Thyroid gland (tissue), 4 donors: ENCODE measurements around the gene ITGA1. TPM values are rescaled to one million over a fixed set of nuclear protein-coding genes. Genes with fewer than 3 reads are reported as not detected.
A peak's percentile ranks its signal among the peaks of the same experiment; 100 is the strongest.

Experiments used
- DNase-seq, 2 donors: peaks; one replicate each; pipeline ENCODE4 v3.0.0-alpha.2; 2019
- H3K27ac ChIP-seq, 3 donors: fragments of 200-600 bp; sonication (generic); 1 replicate in 2 of 3; 2 replicates in 1 of 3; pipeline ENCODE4 v1.5.1; 2016 to 2019; ENCODE audit warnings: mild to moderate bottlenecking in 1 of 3, moderate library complexity in 1 of 3
- H3K27me3 ChIP-seq: fragments of 200-600 bp; sonication (generic); one replicate; pipeline ENCODE4 v1.5.1; 2019
- H3K36me3 ChIP-seq, 2 donors: fragments of 200-600 bp; sonication (generic); one replicate each; pipeline ENCODE4 v1.5.1; 2016 to 2019
- H3K4me1 ChIP-seq, 2 donors: fragments of 200-600 bp; sonication (generic); one replicate each; pipeline ENCODE4 v1.5.1; 2017 to 2019
- H3K4me3 ChIP-seq, 3 donors: fragments of 200-600 bp; sonication (generic); replicated peaks in 1 of 3; 1 replicate in 2 of 3; 2 replicates in 1 of 3; pipeline ENCODE4 v1.5.1; 2016; ENCODE audit warnings: mild to moderate bottlenecking in 1 of 3
- H3K9me3 ChIP-seq: fragments of 200-600 bp; sonication (generic); one replicate; pipeline ENCODE4 v1.5.1; 2017
- CTCF ChIP-seq, 6 experiments: fragments of 200-600 bp in 3 of 6; fragments of 450-650 bp in 3 of 6; sonication (generic) in 3 of 6; IDR thresholded peaks; one replicate each; pipeline ENCODE4 v1.5.1; 2016 to 2019; ENCODE audit warnings: antibody characterized with exemption in 6 of 6, mild to moderate bottlenecking in 2 of 6, inconsistent platforms in 1 of 6, moderate library complexity in 1 of 6
- POLR2A ChIP-seq, 2 donors: fragments of 450-650 bp; IDR thresholded peaks; one replicate each; pipeline ENCODE4 v1.6.1; 2017; ENCODE audit warnings: antibody characterized with exemption in 2 of 2, mild to moderate bottlenecking in 2 of 2, moderate library complexity in 1 of 2
- WGBS, 2 donors: methylation state at CpG; one replicate each; pipeline ENCODE4 v1.1.5; 2017; 5-methylcytosine and 5-hydroxymethylcytosine counted together
- intact Hi-C: fragments of 100-400 bp; cut with DNase I; formaldehyde crosslinking; loops from one replicate; pipeline ENCODE4 v1.15.1; 2023
- total RNA-seq, 4 donors: library from RNA; depleted of rRNA; stranded (reverse); fragments of >200 nt; gene quantifications; one replicate each; pipeline ENCODE4 v1.2.3, GENCODE V29; 2016

Gene ITGA1
- total RNA-seq, 4 donors from 2014 or later: 38.7 to 85.9 (median 52.6) TPM

GRCh38 chr5:52776116-52776515, 11.6 kb upstream of the ITGA1 start:
- H3K9me3 ChIP-seq: no peaks in the 10 kb centered on the region
- no peaks in the 10 kb centered on the region for H3K36me3 ChIP-seq
- no peaks in the 10 kb centered on the region for H3K4me1 ChIP-seq
- DNase-seq: no peak
- intact Hi-C loops: no loop called here
- WGBS, 2 donors: 79 to 93% methylated on average over 2 of the region's 2 CpGs
- peak overlapping the region in 1 of 3 donors; percentile 0 for H3K27ac ChIP-seq
- H3K27me3 ChIP-seq: no peaks in the 10 kb centered on the region
- H3K4me3 ChIP-seq: no peak overlapping the region
- no peak for TF ChIP-seq CTCF (IDR thresholded peaks at IDR 0.05)
- no peak for TF ChIP-seq POLR2A (IDR thresholded peaks at IDR 0.05)

- peak overlapping the region in 1 of 3 donors; percentile 0 for H3K27ac ChIP-seq
- no peaks in the 10 kb centered on the region for H3K36me3 ChIP-seq
- no peaks in the 10 kb centered on the region for H3K27me3 ChIP-seq
- H3K9me3 ChIP-seq: no peaks in the 10 kb centered on the region
- no peak overlapping the region for H3K4me3 ChIP-seq
- TF ChIP-seq POLR2A (IDR thresholded peaks at IDR 0.05): no peak
- no peak for TF ChIP-seq CTCF (IDR thresholded peaks at IDR 0.05)
- DNase-seq: no peak
- WGBS, 2 donors: 77 to 86% methylated on average over 4 of the region's 4 CpGs
- intact Hi-C loops: no loop called here
- no peaks in the 10 kb centered on the region for H3K4me1 ChIP-seq
These were observed 10.5 kb upstream of the ITGA1 start for GRCh38 chr5:52777186-52777585.

GRCh38 chr5:52778781-52779180, 8.9 kb upstream of the ITGA1 start:
- H3K27ac ChIP-seq: no peak overlapping the region
- H3K36me3 ChIP-seq: no peaks in the 10 kb centered on the region
- H3K27me3 ChIP-seq: no peaks in the 10 kb centered on the region
- H3K4me1 ChIP-seq: no peaks in the 10 kb centered on the region
- intact Hi-C loops: no loop called here
- no peak for DNase-seq
- H3K9me3 ChIP-seq: no peaks in the 10 kb centered on the region
- H3K4me3 ChIP-seq: no peak overlapping the region
- WGBS, 2 donors: 85 to 100% methylated on average over 1 of the region's 1 CpG
- TF ChIP-seq CTCF (IDR thresholded peaks at IDR 0.05) (no peak), POLR2A (IDR thresholded peaks at IDR 0.05) (no peak)

- TF ChIP-seq CTCF (IDR thresholded peaks at IDR 0.05) (no peak), POLR2A (IDR thresholded peaks at IDR 0.05) (no peak)
- no peak for DNase-seq
- H3K9me3 ChIP-seq: no peaks in the 10 kb centered on the region
- no peaks in the 10 kb centered on the region for H3K36me3 ChIP-seq
- no peaks in the 10 kb centered on the region for H3K4me1 ChIP-seq
- intact Hi-C loops: no loop called here
- H3K4me3 ChIP-seq: no peak overlapping the region
- no peaks in the 10 kb centered on the region for H3K27me3 ChIP-seq
- H3K27ac ChIP-seq: no peak overlapping the region
These were observed 8.5 kb upstream of the ITGA1 start for GRCh38 chr5:52779213-52779612.

GRCh38 chr5:52783226-52783959, 4.3 kb upstream of the ITGA1 start:
- DNase-seq: no peak
- no peaks in the 10 kb centered on the region for H3K9me3 ChIP-seq
- H3K4me1 ChIP-seq: no peaks in the 10 kb centered on the region
- peak overlapping the region in 1 of 3 donors; percentile 13 for H3K27ac ChIP-seq
- TF ChIP-seq CTCF (IDR thresholded peaks at IDR 0.05): no peak
- TF ChIP-seq POLR2A (IDR thresholded peaks at IDR 0.05): no peak
- H3K4me3 ChIP-seq: no peak overlapping the region
- intact Hi-C loops: loop anchor here (10.0 kb wide), 1 partner anchor 81 kb away; no protein-coding TSS in a partner anchor
- H3K36me3 ChIP-seq: no peaks in the 10 kb centered on the region
- WGBS, 2 donors: 78 to 85% methylated on average over 2 of the region's 2 CpGs
- no peaks in the 10 kb centered on the region for H3K27me3 ChIP-seq
